HCT116 (cell line): ENCODE results near the gene KIF1A. TPM values are rescaled to one million over a fixed set of nuclear protein-coding genes. Genes with fewer than 3 reads are reported as not detected.

Experiments
- ATAC-seq: fragments of 200-7000 bp; cut with Tn5 transposase; 2 replicates; pipeline ENCODE4 v1.9.1; 2020; ENCODE audit warnings: mild to moderate bottlenecking, moderate library complexity
- BruUV-seq: library from RNA; stranded (reverse); fragments of 400-500 nt; replicated peaks from 2 replicates; lab custom pipeline; 2021; lab: Mats Ljungman, UMichigan
- CTCF ChIA-PET: fragments of 300-600 bp; sonication (Branson Sonifier 250); formaldehyde crosslinking; loops from one replicate; lab custom pipeline; 2021; ENCODE audit warnings: antibody characterized with exemption; lab: Charles Lee
- POLR2A ChIA-PET: fragments of 300-600, 350-600 bp; sonication (Branson Sonifier 250); formaldehyde crosslinking; loops from one replicate; lab custom pipeline; 2021; ENCODE audit warnings: antibody characterized with exemption; lab: Charles Lee
- RAD21 ChIA-PET, 2 experiments: fragments of 300-600 bp; sonication (Branson Sonifier 250); formaldehyde crosslinking; loops; one replicate each; lab custom pipeline; 2023; ENCODE audit warnings: low total read pairs in 2 of 2; ENCODE audit not compliant: uncharacterized antibody in 2 of 2, unreplicated experiment in 2 of 2, low non-redundant PET in 1 of 2; lab: Charles Lee
- DNase-seq: peaks from one replicate; pipeline ENCODE4 v3.0.0-alpha.2; 2010; ENCODE audit warnings: low read depth, low spot score
- H2AFZ ChIP-seq: fragments of 200-600 bp; shearing (Covaris generic), sonication (generic); 2 replicates; pipeline ENCODE4 v1.6.1; 2017; ENCODE audit warnings: low read depth, mixed run types, mixed read lengths, antibody characterized with exemption, low read length; ENCODE audit not compliant: poor library complexity, severe bottlenecking
- H3K27ac ChIP-seq: 2 replicates; pipeline ENCODE4 v1.5.1; 2012; ENCODE audit warnings: low read depth, low read length
- H3K27me3 ChIP-seq: fragments of 200-600 bp; sonication (generic); 2 replicates; pipeline ENCODE4 v1.6.1; 2016; ENCODE audit warnings: mixed run types, low read length, mixed read lengths; ENCODE audit not compliant: insufficient read depth
- H3K36me3 ChIP-seq, 2 experiments: fragments of 200-500 bp in 1 of 2; fragments of 200-600 bp in 1 of 2; sonication (Bioruptor generic) in 1 of 2; sonication (generic) in 1 of 2; 2 replicates each; pipeline versions ENCODE4 v1.5.1 to v1.6.1; 2014 to 2016; ENCODE audit warnings: low read length in 2 of 2, inconsistent platforms in 1 of 2, mixed read lengths in 1 of 2, mixed run types in 1 of 2; ENCODE audit not compliant: insufficient read depth in 2 of 2, control insufficient read depth in 1 of 2
- H3K4me1 ChIP-seq, 2 experiments: fragments of 200-600 bp in 1 of 2; sonication (generic) in 1 of 2; 2 replicates each; pipeline versions ENCODE4 v1.5.1 to v1.6.1; 2012 to 2017; ENCODE audit warnings: low read length in 2 of 2, inconsistent platforms in 1 of 2, mild to moderate bottlenecking in 1 of 2, mixed read lengths in 1 of 2, mixed run types in 1 of 2, moderate library complexity in 1 of 2; ENCODE audit not compliant: insufficient read depth in 2 of 2, control insufficient read depth in 1 of 2
- H3K4me2 ChIP-seq: fragments of 200-600 bp; sonication (generic); 2 replicates; pipeline ENCODE4 v1.6.1; 2017; ENCODE audit warnings: mixed run types, low read length, mixed read lengths
- H3K4me3 ChIP-seq, 2 experiments: fragments of 200-600 bp in 1 of 2; sonication (generic) in 1 of 2; replicated peaks in 1 of 2; 2 replicates each; pipeline ENCODE4 v1.5.1; 2011 to 2016; ENCODE audit warnings: low read length in 2 of 2, control low read depth in 1 of 2, low read depth in 1 of 2, mild to moderate bottlenecking in 1 of 2, mixed read lengths in 1 of 2, mixed run types in 1 of 2
- H3K79me2 ChIP-seq: fragments of 200-600 bp; sonication (generic); 2 replicates; pipeline ENCODE4 v1.6.1; 2017; ENCODE audit warnings: mild to moderate bottlenecking, mixed run types, low read length, moderate library complexity, mixed read lengths; ENCODE audit not compliant: insufficient read depth
- H3K9ac ChIP-seq: fragments of 200-600 bp; sonication (generic); 2 replicates; pipeline ENCODE4 v1.6.1; 2016; ENCODE audit warnings: low read length, mixed read lengths
- H3K9me2 ChIP-seq: fragments of 200-600 bp; sonication (generic), shearing (Covaris generic); 2 replicates; pipeline ENCODE4 v1.6.1; 2017; ENCODE audit warnings: mixed run types, mild to moderate bottlenecking, moderate library complexity; ENCODE audit not compliant: insufficient read depth
- H3K9me3 ChIP-seq, 2 experiments: fragments of 200-500 bp in 1 of 2; fragments of 200-600 bp in 1 of 2; sonication (Bioruptor generic) in 1 of 2; sonication (generic) in 1 of 2; 2 replicates each; pipeline ENCODE4 v1.6.1; 2014 to 2017; ENCODE audit warnings: low read length in 2 of 2, mixed read lengths in 2 of 2, inconsistent platforms in 1 of 2, low read depth in 1 of 2, mild to moderate bottlenecking in 1 of 2, mixed run types in 1 of 2, moderate library complexity in 1 of 2; ENCODE audit not compliant: control insufficient read depth in 1 of 2, insufficient read depth in 1 of 2
- H4K20me1 ChIP-seq: fragments of 200-600 bp; sonication (generic), shearing (Covaris generic); 2 replicates; pipeline ENCODE4 v1.6.1; 2017; ENCODE audit warnings: mixed run types, mild to moderate bottlenecking, moderate library complexity; ENCODE audit not compliant: insufficient read depth
- CBX3 ChIP-seq: IDR thresholded peaks from 2 replicates; pipeline ENCODE4 v1.6.1; 2012; ENCODE audit warnings: low read depth
- CEBPB ChIP-seq: IDR thresholded peaks from 2 replicates; pipeline ENCODE4 v1.6.1; 2012; ENCODE audit warnings: low read depth
- EGR1 ChIP-seq: IDR thresholded peaks from 2 replicates; pipeline ENCODE4 v1.6.1; 2012; ENCODE audit warnings: low read depth
- ELF1 ChIP-seq: IDR thresholded peaks from 2 replicates; pipeline ENCODE4 v1.6.1; 2012; ENCODE audit warnings: low read depth, borderline replicate concordance
- EZH2phosphoT487 ChIP-seq: fragments of 200-600 bp; IDR thresholded peaks from 2 replicates; pipeline ENCODE4 v1.6.1; 2018; ENCODE audit warnings: antibody characterized with exemption, borderline replicate concordance
- POLR2A ChIP-seq: IDR thresholded peaks from 2 replicates; pipeline ENCODE4 v1.7.0; 2011; ENCODE audit warnings: borderline replicate concordance; ENCODE audit not compliant: insufficient read depth, insufficient read length; ENCODE audit errors: extremely low read depth
- POLR2AphosphoS5 ChIP-seq: IDR thresholded peaks from 2 replicates; pipeline ENCODE4 v1.6.1; 2011; ENCODE audit warnings: mild to moderate bottlenecking, low read depth, low read length, moderate library complexity
- RAD21 ChIP-seq: IDR thresholded peaks from 2 replicates; pipeline ENCODE4 v1.6.1; 2012; ENCODE audit warnings: low read depth, mild to moderate bottlenecking
- SIN3A ChIP-seq: IDR thresholded peaks from 2 replicates; pipeline ENCODE4 v1.6.1; 2012; ENCODE audit warnings: low read depth
- SRF ChIP-seq: IDR thresholded peaks from 2 replicates; pipeline ENCODE4 v1.6.1; 2012; ENCODE audit warnings: low read depth
- TCF7L2 ChIP-seq: IDR thresholded peaks from 2 replicates; pipeline ENCODE4 v1.7.0; 2011; ENCODE audit warnings: borderline replicate concordance, inconsistent platforms; ENCODE audit not compliant: insufficient read depth, insufficient read length; ENCODE audit errors: extremely low read depth
- YY1 ChIP-seq: IDR thresholded peaks from 2 replicates; pipeline ENCODE4 v1.6.1; 2011; ENCODE audit warnings: low read length, low read depth, moderate library complexity, mild to moderate bottlenecking; ENCODE audit not compliant: insufficient replicate concordance; ENCODE audit errors: extremely low read depth
- ZBTB33 ChIP-seq: IDR thresholded peaks from 2 replicates; pipeline ENCODE4 v1.6.1; 2011; ENCODE audit warnings: mild to moderate bottlenecking, low read length, moderate library complexity; ENCODE audit not compliant: insufficient replicate concordance; ENCODE audit errors: extremely low read depth
- intact Hi-C: fragments of 100-400 bp; cut with micrococcal nuclease; formaldehyde crosslinking; loops from 2 replicates; pipeline ENCODE4 v1.10.0; 2022
- total RNA-seq: library from RNA; stranded (reverse); gene quantifications from one replicate; pipeline ENCODE4 v1.2.1, GENCODE V29; 2021; ENCODE audit not compliant: unreplicated experiment
- TF ChIP-seq, protein P1 (sequence below): IDR thresholded peaks from 2 replicates; pipeline ENCODE4 v1.6.1; 2012; ENCODE audit warnings: low read depth

The KIF1A gene
- total RNA-seq, 1 experiment from 2014 or later = 0.27 TPM

DNA sequence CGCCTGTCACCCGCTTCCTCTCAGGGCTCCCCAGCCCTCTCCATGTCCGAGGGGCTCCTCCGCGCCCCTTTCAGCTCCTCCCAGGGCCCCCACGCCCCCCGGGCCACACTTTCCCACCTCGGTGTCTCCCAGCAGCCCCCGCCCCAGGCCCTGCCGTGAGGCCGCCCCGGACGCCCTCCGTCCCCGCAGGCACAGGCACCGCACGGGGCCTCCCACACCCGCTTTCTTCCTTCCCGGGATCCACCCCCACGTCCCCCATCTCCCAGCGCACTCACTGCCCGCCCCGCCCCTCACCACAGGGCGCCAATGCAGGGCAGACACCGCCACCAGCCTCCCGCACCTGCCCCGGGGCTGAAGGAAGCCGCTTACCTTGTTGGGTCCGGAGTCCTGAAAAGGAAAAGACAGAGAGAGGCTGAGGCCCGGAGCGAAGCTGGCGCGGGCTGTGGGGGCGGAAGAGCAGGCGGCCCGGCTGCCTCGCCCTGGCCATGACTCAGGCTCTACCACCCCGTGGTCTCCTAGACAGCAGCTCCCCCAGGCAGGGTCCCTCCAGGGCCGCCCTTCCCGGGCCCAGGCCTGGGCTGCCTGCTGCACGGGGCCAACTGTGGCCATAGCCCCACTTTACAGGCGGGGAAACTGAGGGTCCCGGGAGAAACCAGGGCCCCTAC lies 37.7 kb downstream of the KIF1A start (continued):
- TF ChIP-seq RAD21 = no peak
- TF ChIP-seq POLR2A = no peak
- TF ChIP-seq EGR1 = no peak
- TF ChIP-seq, protein P1, sequence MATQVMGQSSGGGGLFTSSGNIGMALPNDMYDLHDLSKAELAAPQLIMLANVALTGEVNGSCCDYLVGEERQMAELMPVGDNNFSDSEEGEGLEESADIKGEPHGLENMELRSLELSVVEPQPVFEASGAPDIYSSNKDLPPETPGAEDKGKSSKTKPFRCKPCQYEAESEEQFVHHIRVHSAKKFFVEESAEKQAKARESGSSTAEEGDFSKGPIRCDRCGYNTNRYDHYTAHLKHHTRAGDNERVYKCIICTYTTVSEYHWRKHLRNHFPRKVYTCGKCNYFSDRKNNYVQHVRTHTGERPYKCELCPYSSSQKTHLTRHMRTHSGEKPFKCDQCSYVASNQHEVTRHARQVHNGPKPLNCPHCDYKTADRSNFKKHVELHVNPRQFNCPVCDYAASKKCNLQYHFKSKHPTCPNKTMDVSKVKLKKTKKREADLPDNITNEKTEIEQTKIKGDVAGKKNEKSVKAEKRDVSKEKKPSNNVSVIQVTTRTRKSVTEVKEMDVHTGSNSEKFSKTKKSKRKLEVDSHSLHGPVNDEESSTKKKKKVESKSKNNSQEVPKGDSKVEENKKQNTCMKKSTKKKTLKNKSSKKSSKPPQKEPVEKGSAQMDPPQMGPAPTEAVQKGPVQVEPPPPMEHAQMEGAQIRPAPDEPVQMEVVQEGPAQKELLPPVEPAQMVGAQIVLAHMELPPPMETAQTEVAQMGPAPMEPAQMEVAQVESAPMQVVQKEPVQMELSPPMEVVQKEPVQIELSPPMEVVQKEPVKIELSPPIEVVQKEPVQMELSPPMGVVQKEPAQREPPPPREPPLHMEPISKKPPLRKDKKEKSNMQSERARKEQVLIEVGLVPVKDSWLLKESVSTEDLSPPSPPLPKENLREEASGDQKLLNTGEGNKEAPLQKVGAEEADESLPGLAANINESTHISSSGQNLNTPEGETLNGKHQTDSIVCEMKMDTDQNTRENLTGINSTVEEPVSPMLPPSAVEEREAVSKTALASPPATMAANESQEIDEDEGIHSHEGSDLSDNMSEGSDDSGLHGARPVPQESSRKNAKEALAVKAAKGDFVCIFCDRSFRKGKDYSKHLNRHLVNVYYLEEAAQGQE = no peak
- TF ChIP-seq POLR2AphosphoS5 = no peak
- TF ChIP-seq EZH2phosphoT487 = no peak

- DNase-seq (no peak), ATAC-seq (no peak)
- Histone ChIP-seq H3K79me2 (no peaks in the 10 kb centered on the region), H3K4me1 (peaks cover 0 to 6% of the 10 kb centered on the region in 2 experiments; a peak in 2 of 4 replicates), H3K4me2 (no peak overlapping the region), H3K27ac (no peak overlapping the region), H3K9ac (no peak overlapping the region), H4K20me1 (no peaks in the 10 kb centered on the region), H3K4me3 (no peak overlapping the region), H2AFZ (no peak overlapping the region), H3K27me3 (no peaks in the 10 kb centered on the region), H3K36me3 (no peaks in the 10 kb centered on the region), H3K9me2 (no peaks in the 10 kb centered on the region), H3K9me3 (no peaks in the 10 kb centered on the region)
- POLR2A ChIA-PET = no interaction called here
- no TSS peak for BruUV-seq
- intact Hi-C loops = no loop called here
- CTCF ChIA-PET = no interaction called here
- RAD21 ChIA-PET = no interaction called here
- TF ChIP-seq, protein P1 = no peak
- TF ChIP-seq CEBPB = no peak
- TF ChIP-seq SIN3A = no peak
- no peak for TF ChIP-seq EGR1
- no peak for TF ChIP-seq TCF7L2
- no peak for TF ChIP-seq CBX3
- TF ChIP-seq ZBTB33 = no peak
- no peak for TF ChIP-seq SRF
- no peak for TF ChIP-seq ELF1
- no peak for TF ChIP-seq YY1
These were observed 38.4 kb downstream of the KIF1A start for GRCh38 chr2:240781471-240782220.
